Thymus (tissue), 11 donors: Measurements from ENCODE around the gene MAPK14. TPM values are rescaled to one million over a fixed set of nuclear protein-coding genes. Genes with fewer than 3 reads are reported as not detected.

Experiments used
- DNase-seq, 9 donors: peaks; one replicate each; pipeline ENCODE4 v3.0.0-alpha.2; 2013; ENCODE audit warnings: low spot score in 9 of 9, low read depth in 6 of 9, missing footprints in 1 of 9
- H3K27ac ChIP-seq, 2 donors: one replicate each; pipeline ENCODE4 v1.5.1; 2013; ENCODE audit warnings: control low read depth in 1 of 2, low read depth in 1 of 2, low read length in 1 of 2, mild to moderate bottlenecking in 1 of 2, moderate library complexity in 1 of 2
- H3K27me3 ChIP-seq, 2 donors: one replicate each; pipeline ENCODE4 v1.5.1; 2013; ENCODE audit warnings: low read length in 1 of 2; ENCODE audit not compliant: control insufficient read depth in 2 of 2, insufficient read depth in 1 of 2
- H3K36me3 ChIP-seq, 2 donors: one replicate each; pipeline ENCODE4 v1.5.1; 2013; ENCODE audit warnings: low read length in 1 of 2, mild to moderate bottlenecking in 1 of 2, moderate library complexity in 1 of 2; ENCODE audit not compliant: control insufficient read depth in 2 of 2, insufficient read depth in 2 of 2
- H3K4me1 ChIP-seq, 2 donors: one replicate each; pipeline ENCODE4 v1.5.1; 2013; ENCODE audit warnings: low read length in 2 of 2; ENCODE audit not compliant: control insufficient read depth in 2 of 2, insufficient read depth in 2 of 2
- H3K4me3 ChIP-seq, 2 donors: one replicate each; pipeline ENCODE4 v1.5.1; 2013; ENCODE audit warnings: low read length in 2 of 2, control low read depth in 1 of 2, mild to moderate bottlenecking in 1 of 2
- H3K9me3 ChIP-seq, 2 donors: one replicate each; pipeline ENCODE4 v1.5.1; 2013; ENCODE audit warnings: low read length in 1 of 2, mild to moderate bottlenecking in 1 of 2; ENCODE audit not compliant: control insufficient read depth in 2 of 2, insufficient read depth in 1 of 2
- WGBS: extraction: QIAGEN DNeasy Blood & Tissue Kit; methylation state at CpG from one replicate; pipeline ENCODE4 v1.1.7; 2013; 5-methylcytosine and 5-hydroxymethylcytosine counted together
- polyA plus RNA-seq: library from polyadenylated mRNA; stranded (reverse); fragments of 200-250 nt; gene quantifications from one replicate; pipeline ENCODE4 v1.2.3, GENCODE V29; 2013
- total RNA-seq: library from RNA; stranded (reverse); fragments of 120-200 nt; gene quantifications from one replicate; pipeline ENCODE4 v1.2.4, GENCODE V29; 2013
- donor health status: healthy.

The MAPK14 gene
- total and polyA plus RNA-seq, 2 donors, result 33.4 to 44.0 TPM

GRCh38 chr6:36129941-36130666 lies 102.5 kb downstream of the MAPK14 start, which contains the start of gene MAPK13:
TSS of gene MAPK13 (plus strand) at chr6:36130513. CDS start at chr6:36130583, 70 bp downstream.
- 3% methylated on average over 59 of the region's 59 CpGs for WGBS
- Histone ChIP-seq H3K27me3 (peaks cover 0 to 21% of the 10 kb centered on the region in 2 donors), H3K36me3 (no peaks in the 10 kb centered on the region), H3K4me1 (peaks cover 17 to 50% of the 10 kb centered on the region in 2 donors), H3K4me3 (peak within 1 kb of the TSS; percentile 53 to 63), H3K27ac (peak within 1 kb of the TSS; percentile 67 to 93), H3K9me3 (no peaks in the 10 kb centered on the region)
- DNase-seq, result peak in 1 of 9 donors; percentile 54

GRCh38 chr6:36130667-36131510 lies 103.3 kb downstream of the MAPK14 start:
- Histone ChIP-seq H3K27me3 (peaks cover 0 to 21% of the 10 kb centered on the region in 2 donors), H3K9me3 (no peaks in the 10 kb centered on the region), H3K4me1 (peaks cover 14 to 44% of the 10 kb centered on the region in 2 donors), H3K4me3 (peak overlapping the region; percentile 53 to 63), H3K36me3 (peaks cover 2 to 5% of the 10 kb centered on the region in 2 donors), H3K27ac (peak overlapping the region; percentile 67 to 93)
- WGBS, result 15% methylated on average over 52 of the region's 52 CpGs
- DNase-seq, result peak in 2 of 9 donors; percentile 43 to 68

GRCh38 chr6:36131511-36132245 lies 104.1 kb downstream of the MAPK14 start:
- Histone ChIP-seq H3K27me3 (peaks cover 0 to 21% of the 10 kb centered on the region in 2 donors), H3K4me3 (peak overlapping the region; percentile 53 to 63), H3K27ac (peak overlapping the region; percentile 67 to 93), H3K4me1 (peaks cover 12 to 36% of the 10 kb centered on the region in 2 donors), H3K36me3 (peaks cover 4 to 10% of the 10 kb centered on the region in 2 donors), H3K9me3 (no peaks in the 10 kb centered on the region)
- DNase-seq, result peak in 2 of 9 donors; percentile 42 to 70
- 25% methylated on average over 8 of the region's 8 CpGs for WGBS

GRCh38 chr6:36132246-36132895 lies 104.8 kb downstream of the MAPK14 start:
- no peak for DNase-seq
- WGBS, result 99% methylated on average over 5 of the region's 5 CpGs
- H3K27ac ChIP-seq, result no peak overlapping the region
- peaks cover 10 to 32% of the 10 kb centered on the region in 2 donors for H3K4me1 ChIP-seq
- H3K36me3 ChIP-seq, result peaks cover 4 to 15% of the 10 kb centered on the region in 2 donors
- H3K9me3 ChIP-seq, result no peaks in the 10 kb centered on the region
- H3K4me3 ChIP-seq, result no peak overlapping the region
- H3K27me3 ChIP-seq, result peaks cover 0 to 21% of the 10 kb centered on the region in 2 donors

GRCh38 chr6:36133148-36133547 lies 105.5 kb downstream of the MAPK14 start:
- DNase-seq, result no peak
- H3K4me3 ChIP-seq, result no peak overlapping the region
- no peaks in the 10 kb centered on the region for H3K9me3 ChIP-seq
- H3K4me1 ChIP-seq, result peaks cover 10 to 32% of the 10 kb centered on the region in 2 donors
- H3K36me3 ChIP-seq, result peaks cover 5 to 18% of the 10 kb centered on the region in 2 donors
- WGBS, result 95% methylated on average over 4 of the region's 4 CpGs
- peaks cover 0 to 21% of the 10 kb centered on the region in 2 donors for H3K27me3 ChIP-seq
- H3K27ac ChIP-seq, result no peak overlapping the region

GRCh38 chr6:36133912-36134311 lies 106.3 kb downstream of the MAPK14 start:
- no peak overlapping the region for H3K4me3 ChIP-seq
- no peaks in the 10 kb centered on the region for H3K9me3 ChIP-seq
- no peak overlapping the region for H3K27ac ChIP-seq
- peaks cover 12 to 25% of the 10 kb centered on the region in 2 donors for H3K36me3 ChIP-seq
- no peak for DNase-seq
- H3K27me3 ChIP-seq, result peaks cover 0 to 18% of the 10 kb centered on the region in 2 donors
- peaks cover 10 to 32% of the 10 kb centered on the region in 2 donors for H3K4me1 ChIP-seq
- 95% methylated on average over 4 of the region's 4 CpGs for WGBS

- Histone ChIP-seq H3K4me3 (no peak overlapping the region), H3K9me3 (no peaks in the 10 kb centered on the region), H3K4me1 (peaks cover 5 to 40% of the 10 kb centered on the region in 2 donors), H3K36me3 (peaks cover 23 to 32% of the 10 kb centered on the region in 2 donors), H3K27ac (no peak overlapping the region), H3K27me3 (peaks cover 0 to 7% of the 10 kb centered on the region in 2 donors)
- 97% methylated on average over 13 of the region's 13 CpGs for WGBS
- no peak for DNase-seq
Measured at GRCh38 chr6:36135053-36135731, 107.6 kb downstream of the MAPK14 start.

- H3K36me3 ChIP-seq, result peaks cover 23 to 35% of the 10 kb centered on the region in 2 donors
- no peaks in the 10 kb centered on the region for H3K9me3 ChIP-seq
- no peak for DNase-seq
- 98% methylated on average over 2 of the region's 2 CpGs for WGBS
- H3K27me3 ChIP-seq, result peaks cover 0 to 3% of the 10 kb centered on the region in 2 donors
- H3K4me1 ChIP-seq, result peaks cover 4 to 43% of the 10 kb centered on the region in 2 donors
- no peak overlapping the region for H3K27ac ChIP-seq
- no peak overlapping the region for H3K4me3 ChIP-seq
Measured at GRCh38 chr6:36136034-36136433, 108.4 kb downstream of the MAPK14 start.
